ENCODE data around the gene OSM.
A peak's percentile ranks its signal among the peaks of the same experiment; 100 is the strongest.
"Not testable (repeated sequence)": the region's sequence is repeated elsewhere in the genome, so short reads cannot be mapped to it uniquely, and the experiment has no call there.

Gene OSM

GRCh38 chr22:30222321-30222720 is 44.3 kb downstream of the OSM start:
- no peaks in the 10 kb centered on the region for H3K9me3 Mint-ChIP-seq
- H3K27me3 Mint-ChIP-seq: no peaks in the 10 kb centered on the region
- peaks cover 77% of the 10 kb centered on the region for H3K4me1 Mint-ChIP-seq
- H3K4me3 Mint-ChIP-seq: no peak overlapping the region
- no peak overlapping the region for H3K27ac Mint-ChIP-seq
- no peaks in the 10 kb centered on the region for H3K36me3 Mint-ChIP-seq

GRCh38 chr22:30221121-30221992 is 45.3 kb downstream of the OSM start:
- no peaks in the 10 kb centered on the region for H3K27me3 Mint-ChIP-seq

GRCh38 chr22:30220338-30221012 is 46.2 kb downstream of the OSM start:
- Mint-ChIP-seq H3K27me3 (no peaks in the 10 kb centered on the region), H3K36me3 (no peaks in the 10 kb centered on the region), H3K4me3 (peak overlapping the region; percentile 51), H3K27ac (peak overlapping the region; percentile 48), H3K4me1 (peaks cover 69% of the 10 kb centered on the region), H3K9me3 (no peaks in the 10 kb centered on the region)

More at GRCh38 chr22:30221121-30221992, 45.3 kb downstream of the OSM start:
- peak overlapping the region; percentile 51 for H3K4me3 Mint-ChIP-seq
- no peaks in the 10 kb centered on the region for H3K36me3 Mint-ChIP-seq
- no peaks in the 10 kb centered on the region for H3K9me3 Mint-ChIP-seq
- peak overlapping the region; percentile 85 for H3K27ac Mint-ChIP-seq
- H3K4me1 Mint-ChIP-seq: peaks cover 71% of the 10 kb centered on the region

- peaks cover 70% of the 10 kb centered on the region for H3K4me1 Mint-ChIP-seq
- H3K27me3 Mint-ChIP-seq: no peaks in the 10 kb centered on the region
Observed at GRCh38 chr22:30219668-30220278, 46.9 kb downstream of the OSM start.

GRCh38 chr22:30219049-30219654 is 47.5 kb downstream of the OSM start:
- no peak overlapping the region for H3K27ac Mint-ChIP-seq
- H3K27me3 Mint-ChIP-seq: no peaks in the 10 kb centered on the region
- no peak overlapping the region for H3K4me3 Mint-ChIP-seq
- H3K36me3 Mint-ChIP-seq: no peaks in the 10 kb centered on the region
- no peaks in the 10 kb centered on the region for H3K9me3 Mint-ChIP-seq
- H3K4me1 Mint-ChIP-seq: peaks cover 72% of the 10 kb centered on the region

More at GRCh38 chr22:30219668-30220278, 46.9 kb downstream of the OSM start:
- no peaks in the 10 kb centered on the region for H3K9me3 Mint-ChIP-seq
- peak overlapping the region; percentile 51 for H3K4me3 Mint-ChIP-seq
- H3K27ac Mint-ChIP-seq: peak overlapping the region; percentile 59
- no peaks in the 10 kb centered on the region for H3K36me3 Mint-ChIP-seq

- H3K9me3 Mint-ChIP-seq: no peaks in the 10 kb centered on the region
- no peaks in the 10 kb centered on the region for H3K27me3 Mint-ChIP-seq
- no peaks in the 10 kb centered on the region for H3K36me3 Mint-ChIP-seq
- H3K4me1 Mint-ChIP-seq: peaks cover 65% of the 10 kb centered on the region
- H3K4me3 Mint-ChIP-seq: no peak overlapping the region
- H3K27ac Mint-ChIP-seq: no peak overlapping the region
Observed at GRCh38 chr22:30217698-30218560, 48.7 kb downstream of the OSM start.

- Mint-ChIP-seq H3K27ac (peak overlapping the region; percentile 74), H3K9me3 (no peaks in the 10 kb centered on the region), H3K4me3 (no peak overlapping the region), H3K36me3 (no peaks in the 10 kb centered on the region), H3K27me3 (no peaks in the 10 kb centered on the region), H3K4me1 (peaks cover 60% of the 10 kb centered on the region)
Observed at GRCh38 chr22:30216710-30217109, 49.9 kb downstream of the OSM start.

GRCh38 chr22:30216272-30216671 is 50.4 kb downstream of the OSM start:
- not testable (repeated sequence) for H3K36me3 Mint-ChIP-seq, H3K27me3 Mint-ChIP-seq, H3K9me3 Mint-ChIP-seq, H3K4me3 Mint-ChIP-seq, H3K27ac Mint-ChIP-seq
- peaks cover 56% of the 10 kb centered on the region for H3K4me1 Mint-ChIP-seq

- H3K4me3 Mint-ChIP-seq: no peak overlapping the region
- H3K36me3 Mint-ChIP-seq: no peaks in the 10 kb centered on the region
- no peak overlapping the region for H3K27ac Mint-ChIP-seq
- H3K27me3 Mint-ChIP-seq: no peaks in the 10 kb centered on the region
- H3K9me3 Mint-ChIP-seq: no peaks in the 10 kb centered on the region
- peaks cover 42% of the 10 kb centered on the region for H3K4me1 Mint-ChIP-seq
Observed at GRCh38 chr22:30214703-30215407, 51.8 kb downstream of the OSM start.

- H3K36me3 Mint-ChIP-seq: no peaks in the 10 kb centered on the region
- peaks cover 30% of the 10 kb centered on the region for H3K4me1 Mint-ChIP-seq
- no peak overlapping the region for H3K4me3 Mint-ChIP-seq
- no peaks in the 10 kb centered on the region for H3K27me3 Mint-ChIP-seq
- H3K9me3 Mint-ChIP-seq: no peaks in the 10 kb centered on the region
- peak overlapping the region; percentile 10 for H3K27ac Mint-ChIP-seq
Observed at GRCh38 chr22:30212996-30213441, 53.6 kb downstream of the OSM start.
